B cell (primary cell): Measurements from ENCODE around the gene CAPG.

Source experiments
- CTCF ChIP-seq: fragments of 200-600 bp; IDR thresholded peaks from one replicate; pipeline ENCODE4 v1.8.0; 2022; ENCODE audit warnings: antibody characterized with exemption, mild to moderate bottlenecking
- EZH2 ChIP-seq: IDR thresholded peaks from 2 replicates; pipeline ENCODE4 v1.6.1; 2012; ENCODE audit warnings: borderline replicate concordance, low read depth, mild to moderate bottlenecking, moderate library complexity, low read length; ENCODE audit not compliant: insufficient read depth, poor library complexity, severe bottlenecking

GRCh38 chr2:85429924-85430289, 19.7 kb upstream of the CAPG start:
- no peak for TF ChIP-seq CTCF
- TF ChIP-seq EZH2, result no peak
